NCI-H345 treated with DMSO at 0.1 percent for 48 hours (cell line): ENCODE results near the gene ZFR2.
"Not testable (repeated sequence)": the region's sequence is repeated elsewhere in the genome, so short reads cannot be mapped to it uniquely, and the experiment has no call there.

Source experiments
- DNase-seq: peaks from one replicate; lab custom pipeline; 2025; ENCODE audit not compliant: unreplicated experiment; lab: John Stamatoyannopoulos, UW

The ZFR2 gene

GRCh38 chr19:3773814-3774515 is 94.9 kb downstream of the ZFR2 start:
- no peak for DNase-seq

GRCh38 chr19:3771906-3772455 is 96.9 kb downstream of the ZFR2 start, which contains the start of gene RAX2:
RAX2 (minus strand) TSS chr19:3772228; CDS start chr19:3771742, 486 bp downstream.
- DNase-seq: no peak

- no peak for DNase-seq
Measured at GRCh38 chr19:3771000-3771905, 97.6 kb downstream of the ZFR2 start.

GRCh38 chr19:3770136-3770999 is 98.5 kb downstream of the ZFR2 start:
- no peak for DNase-seq

- DNase-seq: no peak
Measured at GRCh38 chr19:3769494-3769893, 99.3 kb downstream of the ZFR2 start.

GRCh38 chr19:3768748-3769099 is 100.1 kb downstream of the ZFR2 start:
- no peak for DNase-seq

GRCh38 chr19:3768015-3768747 is 100.7 kb downstream of the ZFR2 start:
- DNase-seq: no peak

GRCh38 chr19:3767050-3767449 is 101.8 kb downstream of the ZFR2 start:
- no peak for DNase-seq

- no peak for DNase-seq
Measured at GRCh38 chr19:3766520-3766919, 102.3 kb downstream of the ZFR2 start.

- DNase-seq: not testable (repeated sequence)
Measured at GRCh38 chr19:3765757-3766156, 103.1 kb downstream of the ZFR2 start.

GRCh38 chr19:3765121-3765520 is 103.7 kb downstream of the ZFR2 start:
- no peak for DNase-seq

- peak; percentile 98 for DNase-seq
Measured at GRCh38 chr19:3762501-3763459, 106.1 kb downstream of the ZFR2 start, which contains the start of gene MRPL54. MRPL54 (plus strand) TSS chr19:3762682; CDS start chr19:3762701, 19 bp downstream.

- DNase-seq: no peak
Measured at GRCh38 chr19:3762130-3762473, 106.7 kb downstream of the ZFR2 start.

- DNase-seq: peak; percentile 94
Measured at GRCh38 chr19:3761382-3762129, 107.3 kb downstream of the ZFR2 start, which contains the start of gene APBA3. APBA3 (minus strand) TSS chr19:3761692; CDS start chr19:3760264, 1,428 bp downstream.

- no peak for DNase-seq
Measured at GRCh38 chr19:3760871-3761361, 107.9 kb downstream of the ZFR2 start.

GRCh38 chr19:3759482-3760254 is 109.2 kb downstream of the ZFR2 start:
- DNase-seq: no peak

- DNase-seq: not testable (repeated sequence)
Measured at GRCh38 chr19:3758297-3758696, 110.5 kb downstream of the ZFR2 start.
